Esophagus muscularis mucosa (tissue), 4 donors: Measurements from ENCODE around the gene ARMC12.

Experiments used
- CTCF ChIP-seq, 3 experiments: fragments of 200-600 bp in 2 of 3; fragments of 450-650 bp in 1 of 3; sonication (generic) in 2 of 3; IDR thresholded peaks; one replicate each; pipeline ENCODE4 v1.5.1; 2017 to 2019; ENCODE audit warnings: antibody characterized with exemption in 3 of 3, mild to moderate bottlenecking in 2 of 3, moderate library complexity in 1 of 3
- EP300 ChIP-seq: sonication (generic); formaldehyde crosslinking; IDR thresholded peaks from one replicate; pipeline ENCODE4 v1.6.1; 2017; ENCODE audit warnings: antibody characterized with exemption
- POLR2AphosphoS5 ChIP-seq, 2 donors: sonication (generic); formaldehyde crosslinking; IDR thresholded peaks; one replicate each; pipeline ENCODE4 v1.6.1; 2017; ENCODE audit warnings: antibody characterized with exemption in 2 of 2

- TF ChIP-seq CTCF (IDR thresholded peaks at IDR 0.05) (no peak), POLR2AphosphoS5 (IDR thresholded peaks at IDR 0.05) (no peak), EP300 (no peak)
These were observed 19.1 kb upstream of the ARMC12 start for GRCh38 chr6:35717449-35718374.
